Hepatocyte (in vitro differentiated cells): ENCODE data around the gene LEMD1.

ENCODE experiments used
- CTCF ChIP-seq: fragments of 200-600 bp; sonication (generic); IDR thresholded peaks from 2 replicates; pipeline ENCODE4 v1.5.1; 2016; ENCODE audit warnings: antibody characterized with exemption, mild to moderate bottlenecking; ENCODE audit not compliant: poor library complexity
- EZH2 ChIP-seq: fragments of 200-600 bp; sonication (generic); IDR thresholded peaks from 2 replicates; pipeline ENCODE4 v1.6.1; 2016; ENCODE audit warnings: antibody characterized with exemption, mild to moderate bottlenecking, borderline replicate concordance
- EZH2phosphoT487 ChIP-seq: fragments of 200-600 bp; sonication (generic); IDR thresholded peaks from one replicate; pipeline ENCODE4 v1.6.1; 2018; ENCODE audit warnings: antibody characterized with exemption, mild to moderate bottlenecking, low read depth, moderate library complexity; ENCODE audit not compliant: unreplicated experiment, severe bottlenecking

GRCh38 chr1:205437570-205437969, 15.7 kb upstream of the LEMD1 start:
- TF ChIP-seq CTCF (no peak), EZH2 (no peak), EZH2phosphoT487 (no peak)
